Airway epithelial cell (primary cell): ENCODE measurements around the gene NOPCHAP1. TPM values are rescaled to one million over a fixed set of nuclear protein-coding genes. Genes with fewer than 3 reads are reported as not detected.

Experiments
- total RNA-seq: library from RNA; depleted of rRNA; stranded (reverse); fragments of >200 nt; gene quantifications from 2 replicates; pipeline ENCODE4 v1.2.3, GENCODE V29; 2015

The NOPCHAP1 gene, protein sequence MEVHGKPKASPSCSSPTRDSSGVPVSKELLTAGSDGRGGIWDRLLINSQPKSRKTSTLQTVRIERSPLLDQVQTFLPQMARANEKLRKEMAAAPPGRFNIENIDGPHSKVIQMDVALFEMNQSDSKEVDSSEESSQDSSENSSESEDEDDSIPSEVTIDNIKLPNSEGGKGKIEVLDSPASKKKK
- 2.5 and 8.4 TPM in 2 replicates for total RNA-seq

DNA sequence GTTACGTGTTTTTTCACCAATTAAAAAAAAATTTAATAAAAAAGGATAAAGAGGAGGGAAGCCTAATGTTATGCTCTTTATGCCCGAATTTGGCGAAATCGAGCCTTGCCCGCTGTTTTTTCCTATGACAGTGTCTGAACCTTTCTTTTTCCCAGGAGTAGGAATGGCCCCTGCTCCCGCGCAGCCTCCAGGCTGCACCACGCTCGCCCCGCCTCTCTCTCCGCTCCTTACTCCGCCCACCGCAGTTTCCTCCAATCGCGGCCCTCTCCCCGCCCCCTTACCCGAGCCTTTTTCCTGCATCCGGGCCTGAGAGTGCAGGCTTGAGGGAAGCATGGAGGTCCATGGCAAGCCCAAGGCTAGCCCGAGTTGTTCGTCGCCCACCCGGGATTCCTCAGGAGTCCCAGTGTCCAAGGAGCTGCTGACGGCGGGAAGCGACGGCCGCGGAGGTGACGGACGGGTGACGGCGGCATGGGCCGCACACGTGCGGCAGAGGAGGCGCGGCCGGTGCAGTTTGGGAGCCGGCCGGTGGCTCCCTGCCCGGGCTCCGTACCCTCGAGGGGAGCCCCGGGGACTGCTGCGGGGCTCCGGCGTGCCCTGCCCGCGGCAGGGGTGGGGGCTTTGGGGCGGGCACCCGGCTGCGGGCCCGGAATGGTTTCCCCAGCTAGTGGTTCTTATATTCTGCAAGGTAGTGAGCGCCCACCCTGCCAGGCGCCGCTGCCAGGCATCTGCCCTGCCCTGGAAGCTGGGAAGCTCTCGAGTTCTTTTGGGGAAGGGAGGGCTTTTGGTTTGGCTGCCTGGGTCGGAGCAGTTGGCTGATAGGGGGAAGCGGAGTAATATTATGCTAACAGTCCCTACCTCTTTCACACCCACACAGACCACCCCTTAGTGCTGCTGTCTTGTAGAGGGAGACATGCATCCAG lies at the start of gene NOPCHAP1:
NOPCHAP1 (plus strand) TSS at position 295 of the 920 bp plus-strand sequence; CDS start at position 332, 37 bp downstream.

DNA sequence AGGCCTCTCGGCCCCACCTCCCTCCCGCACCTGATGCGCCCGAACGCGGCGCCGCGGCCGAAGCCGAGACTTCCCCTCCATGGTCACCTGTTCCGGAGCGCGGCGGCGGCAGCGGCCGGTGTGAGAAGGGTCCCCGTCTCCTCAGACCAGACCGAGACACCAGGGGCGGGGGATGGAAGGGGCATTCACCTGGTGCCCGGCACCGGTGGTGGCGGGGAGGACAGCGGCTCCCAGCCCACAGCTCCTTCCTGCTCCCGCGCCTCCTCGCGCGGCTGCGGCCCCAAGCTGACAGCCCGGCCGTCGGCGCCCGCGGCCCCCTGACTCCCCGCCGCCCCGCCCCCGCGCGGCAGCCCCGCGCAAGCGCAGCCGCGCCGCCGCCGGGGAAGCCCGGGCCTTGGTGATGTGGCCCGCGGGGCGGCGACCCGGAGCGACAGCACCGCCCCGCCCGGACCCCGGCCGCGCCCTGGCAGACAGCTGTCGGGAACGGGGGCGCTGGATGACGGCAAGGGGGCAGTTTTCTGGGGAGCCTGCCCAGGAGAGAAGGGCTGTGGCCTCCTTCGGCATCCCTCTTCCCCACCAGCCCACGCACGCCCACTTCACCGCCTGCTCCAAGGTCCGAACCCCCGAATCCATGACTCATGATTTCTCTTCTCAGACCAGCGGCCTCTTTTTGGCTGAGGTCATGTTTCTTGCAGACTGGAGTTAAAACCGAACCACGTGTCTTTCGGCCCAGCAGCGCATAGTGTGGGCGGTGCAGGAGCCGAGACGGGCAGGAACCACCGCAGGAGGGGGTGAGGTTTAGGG lies 27.9 kb upstream of the NOPCHAP1 start, which contains the start of gene SLC41A2:
SLC41A2 (minus strand) TSS at position 290 of the 804 bp plus-strand sequence. CDS start 29,763 bp downstream, outside the sequence.

Other genes starting within 250 kb of the NOPCHAP1 start
- gene SLC41A2, start 28.0 kb upstream of the NOPCHAP1 start, total RNA-seq, result 0.46 and 1.1 TPM in 2 replicates
- 1.9 and 2.9 TPM in 2 replicates for gene ALDH1L2, start 98.1 kb downstream of the NOPCHAP1 start, total RNA-seq
- gene WASHC4, start 121.4 kb downstream of the NOPCHAP1 start, total RNA-seq, result 17.0 and 41.7 TPM in 2 replicates
- gene APPL2, start 249.9 kb downstream of the NOPCHAP1 start, total RNA-seq, result 17.1 and 45.8 TPM in 2 replicates